ENCODE measurements around the gene VSTM2L.
"Not testable (repeated sequence)": the region's sequence is repeated elsewhere in the genome, so short reads cannot be mapped to it uniquely, and the experiment has no call there.

Gene VSTM2L, protein sequence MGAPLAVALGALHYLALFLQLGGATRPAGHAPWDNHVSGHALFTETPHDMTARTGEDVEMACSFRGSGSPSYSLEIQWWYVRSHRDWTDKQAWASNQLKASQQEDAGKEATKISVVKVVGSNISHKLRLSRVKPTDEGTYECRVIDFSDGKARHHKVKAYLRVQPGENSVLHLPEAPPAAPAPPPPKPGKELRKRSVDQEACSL

DNA sequence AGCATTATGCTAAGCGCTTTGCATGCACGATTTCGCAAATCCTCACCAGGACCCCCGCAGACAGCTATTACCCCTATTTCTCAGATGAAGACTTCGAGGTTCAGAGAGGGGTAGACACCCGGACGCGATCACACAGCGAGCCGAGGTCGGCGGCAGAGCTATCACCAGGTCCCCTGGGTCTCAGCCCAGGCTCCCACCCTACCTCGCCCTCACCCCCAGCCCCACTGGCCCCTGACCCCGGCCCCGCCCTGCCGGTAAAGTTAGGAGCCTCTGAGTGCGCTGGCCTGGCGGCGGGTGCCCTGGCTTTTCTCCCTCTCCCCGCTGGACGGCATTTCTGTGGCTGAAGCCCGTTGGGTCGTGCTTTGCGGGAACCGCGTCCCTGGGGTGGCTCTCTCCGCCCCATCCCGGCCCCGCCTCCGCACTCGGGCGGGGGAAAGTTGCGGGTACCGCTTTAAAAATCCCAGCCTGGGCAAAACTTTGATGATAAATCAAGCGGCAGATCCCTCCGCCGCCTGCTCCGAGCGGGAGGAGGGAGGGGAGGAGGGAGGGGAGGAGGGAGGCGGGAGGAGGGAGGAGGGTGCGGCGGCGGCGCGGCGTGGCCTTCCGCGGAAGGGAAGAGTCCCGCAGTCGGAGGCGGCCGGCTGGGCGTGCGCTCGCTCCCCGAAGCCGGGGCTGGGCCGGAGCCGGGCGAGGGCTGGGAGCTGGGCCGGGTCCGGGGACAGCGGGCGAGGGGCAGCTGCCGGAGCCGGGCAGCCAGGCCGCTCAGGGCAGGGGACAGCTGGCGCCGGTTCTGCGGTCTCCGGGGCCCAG is at the start of gene VSTM2L:
TSS of gene VSTM2L (plus strand) at position 624 of the 810 bp plus-strand sequence. CDS start 224 bp downstream, outside the sequence.
- H3K4me3 ChIP-seq (ENCODE audit: low read depth, low read length): peak within 1 kb of the TSS; percentile 54
- TF ChIP-seq, protein P1, sequence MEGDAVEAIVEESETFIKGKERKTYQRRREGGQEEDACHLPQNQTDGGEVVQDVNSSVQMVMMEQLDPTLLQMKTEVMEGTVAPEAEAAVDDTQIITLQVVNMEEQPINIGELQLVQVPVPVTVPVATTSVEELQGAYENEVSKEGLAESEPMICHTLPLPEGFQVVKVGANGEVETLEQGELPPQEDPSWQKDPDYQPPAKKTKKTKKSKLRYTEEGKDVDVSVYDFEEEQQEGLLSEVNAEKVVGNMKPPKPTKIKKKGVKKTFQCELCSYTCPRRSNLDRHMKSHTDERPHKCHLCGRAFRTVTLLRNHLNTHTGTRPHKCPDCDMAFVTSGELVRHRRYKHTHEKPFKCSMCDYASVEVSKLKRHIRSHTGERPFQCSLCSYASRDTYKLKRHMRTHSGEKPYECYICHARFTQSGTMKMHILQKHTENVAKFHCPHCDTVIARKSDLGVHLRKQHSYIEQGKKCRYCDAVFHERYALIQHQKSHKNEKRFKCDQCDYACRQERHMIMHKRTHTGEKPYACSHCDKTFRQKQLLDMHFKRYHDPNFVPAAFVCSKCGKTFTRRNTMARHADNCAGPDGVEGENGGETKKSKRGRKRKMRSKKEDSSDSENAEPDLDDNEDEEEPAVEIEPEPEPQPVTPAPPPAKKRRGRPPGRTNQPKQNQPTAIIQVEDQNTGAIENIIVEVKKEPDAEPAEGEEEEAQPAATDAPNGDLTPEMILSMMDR (IDR thresholded peaks at IDR 0.05; ENCODE audit: borderline replicate concordance, insufficient read depth, low read depth, low read length): no peak

DNA sequence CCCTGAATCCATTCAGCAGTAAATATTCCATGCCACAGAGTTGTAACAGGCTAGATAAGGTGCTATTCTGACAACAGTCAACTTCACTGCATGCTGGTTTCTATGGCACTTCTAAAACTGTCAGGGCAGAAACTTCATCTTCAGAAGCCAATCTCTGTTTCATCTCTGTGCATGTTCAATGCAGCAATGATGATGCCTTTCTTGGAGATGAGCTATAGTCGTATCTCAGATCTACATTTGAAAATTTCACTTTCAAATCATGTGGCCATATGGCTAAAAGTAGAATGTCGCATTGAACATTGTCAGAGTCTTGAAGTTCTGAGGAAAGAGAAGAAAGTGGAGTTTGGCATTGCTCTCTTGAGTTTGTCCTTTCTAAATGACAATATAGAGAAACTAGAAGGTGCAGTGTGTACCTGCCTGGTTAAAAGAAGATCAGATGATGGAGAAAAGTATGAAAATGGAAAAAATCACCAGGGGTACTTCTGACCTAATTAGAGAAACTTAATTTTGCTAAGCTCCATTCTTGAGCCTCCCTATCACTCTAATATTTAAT is 49.0 kb upstream of the VSTM2L start:
- no peak overlapping the region for H3K4me3 ChIP-seq (ENCODE audit: low read depth, low read length)
- TF ChIP-seq, protein P1 (IDR thresholded peaks at IDR 0.05; ENCODE audit: borderline replicate concordance, insufficient read depth, low read depth, low read length): no peak

DNA sequence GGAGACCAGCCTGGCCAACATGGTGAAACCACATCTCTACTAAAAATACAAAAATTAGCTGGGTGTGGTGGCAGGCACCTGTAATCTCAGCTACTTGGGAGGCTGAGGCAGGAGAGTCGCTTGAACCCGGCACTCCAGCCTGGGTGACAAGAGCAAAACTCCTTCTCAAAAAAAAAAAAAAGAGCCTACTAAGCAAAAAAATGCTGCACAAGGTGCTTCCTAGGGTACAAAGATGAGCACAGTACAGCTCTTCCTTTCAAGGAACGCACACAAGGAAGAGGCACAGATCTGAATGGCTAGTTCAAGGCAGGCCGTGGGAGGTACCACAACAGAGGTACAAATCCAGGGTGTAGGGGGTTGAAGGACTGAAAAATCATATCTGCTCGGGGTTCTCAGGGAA is 46.9 kb upstream of the VSTM2L start:
- not testable (repeated sequence) for H3K4me3 ChIP-seq (ENCODE audit: low read depth, low read length)

DNA sequence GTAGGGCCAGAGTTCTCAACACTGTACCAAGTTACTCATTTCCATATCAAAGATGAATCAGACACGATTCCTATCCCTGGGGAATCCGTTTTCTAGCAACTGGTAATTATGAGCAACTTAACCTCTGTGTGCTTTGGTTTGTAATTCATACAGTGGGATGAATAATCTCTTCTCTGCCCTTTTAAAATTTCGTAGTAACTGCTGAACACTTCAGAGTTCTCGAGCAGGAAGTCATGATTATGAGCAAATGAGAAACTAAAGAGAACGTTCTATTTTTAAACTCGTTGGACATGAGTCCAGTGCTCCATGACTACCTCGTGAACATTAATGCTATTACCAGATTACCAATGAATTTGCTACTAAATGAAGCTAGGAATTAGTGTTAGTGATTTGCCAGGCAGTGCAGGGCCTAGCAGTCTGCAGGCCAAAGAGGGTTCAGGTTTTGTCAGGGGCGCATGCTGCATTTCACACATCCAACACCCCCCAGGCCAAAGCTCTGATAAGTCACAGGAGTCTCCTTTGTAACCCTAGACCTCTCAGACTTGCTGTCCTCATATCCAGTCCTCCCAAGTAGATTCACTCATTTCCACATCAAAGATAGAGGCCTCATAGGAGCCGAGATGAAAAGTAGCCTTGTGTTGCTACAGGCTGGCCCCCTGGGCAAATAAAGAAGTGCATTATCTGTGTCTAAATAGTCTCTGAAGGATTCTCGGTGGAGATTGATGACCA is 45.8 kb upstream of the VSTM2L start:
- TF ChIP-seq, protein P1 (IDR thresholded peaks at IDR 0.05; ENCODE audit: borderline replicate concordance, insufficient read depth, low read depth, low read length): no peak

DNA sequence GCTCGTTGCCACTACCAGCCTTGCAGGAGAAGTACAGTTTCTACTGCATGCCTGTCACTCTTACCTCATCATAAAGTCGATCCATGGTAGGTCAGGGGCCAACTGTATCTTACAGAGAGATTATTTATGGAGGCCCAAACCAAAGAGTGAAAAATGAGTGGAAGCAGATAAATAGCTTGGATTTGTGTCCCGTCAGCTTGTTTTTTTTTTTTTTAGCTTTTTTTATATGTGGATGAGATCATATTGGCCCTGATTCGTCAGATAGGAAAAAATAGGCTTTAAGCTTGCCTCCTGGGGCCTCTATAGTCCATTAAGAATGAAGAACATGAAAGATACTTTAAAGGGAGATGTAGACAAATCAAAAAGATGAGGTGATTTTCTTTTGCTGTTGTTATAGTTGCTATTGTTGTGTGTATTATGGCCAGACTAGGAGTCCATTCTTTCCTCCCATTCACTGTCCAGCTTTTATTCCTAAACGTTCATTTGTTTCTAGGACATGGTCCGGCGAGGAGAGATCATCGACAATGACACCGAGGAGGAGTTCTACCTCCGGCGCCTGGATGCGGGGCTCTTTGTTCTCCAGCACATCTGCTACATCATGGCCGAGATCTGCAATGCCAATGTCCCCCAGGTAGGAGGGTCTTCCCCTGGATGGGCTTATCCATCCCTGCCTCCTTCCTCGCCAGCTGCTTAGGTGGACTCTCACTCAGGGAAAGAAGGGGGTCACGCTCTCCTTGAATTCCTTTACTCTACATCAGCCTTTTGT is 43.3 kb upstream of the VSTM2L start:
- TF ChIP-seq, protein P1 (IDR thresholded peaks at IDR 0.05; ENCODE audit: borderline replicate concordance, insufficient read depth, low read depth, low read length): no peak
- no peak overlapping the region for H3K4me3 ChIP-seq (ENCODE audit: low read depth, low read length)

More for the DNA sequence above, 45.8 kb upstream of the VSTM2L start:
- H3K4me3 ChIP-seq (ENCODE audit: low read depth, low read length): no peak overlapping the region

DNA sequence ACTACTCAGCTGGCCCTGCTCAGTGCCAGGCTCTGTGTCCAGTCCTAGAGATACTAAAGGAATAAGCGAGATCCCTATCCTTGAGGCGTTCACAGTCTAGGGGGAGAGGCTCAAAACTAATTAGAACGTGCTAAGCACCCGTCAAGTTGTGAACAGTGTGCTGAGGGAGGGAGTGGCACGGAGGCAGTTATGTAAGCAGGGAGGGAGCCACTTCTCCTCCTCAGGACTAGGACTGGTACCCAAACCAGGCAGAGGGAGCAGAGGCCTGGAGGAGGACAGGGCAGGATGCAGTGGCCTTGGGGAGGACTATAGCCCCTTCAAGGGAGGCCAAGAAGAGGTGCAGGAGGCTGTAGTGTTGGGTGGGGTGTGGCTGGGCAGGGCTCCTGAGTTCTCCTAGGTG is 39.6 kb upstream of the VSTM2L start:
- H3K4me3 ChIP-seq (ENCODE audit: low read depth, low read length): no peak overlapping the region
- TF ChIP-seq, protein P1 (IDR thresholded peaks at IDR 0.05; ENCODE audit: borderline replicate concordance, insufficient read depth, low read depth, low read length): no peak

DNA sequence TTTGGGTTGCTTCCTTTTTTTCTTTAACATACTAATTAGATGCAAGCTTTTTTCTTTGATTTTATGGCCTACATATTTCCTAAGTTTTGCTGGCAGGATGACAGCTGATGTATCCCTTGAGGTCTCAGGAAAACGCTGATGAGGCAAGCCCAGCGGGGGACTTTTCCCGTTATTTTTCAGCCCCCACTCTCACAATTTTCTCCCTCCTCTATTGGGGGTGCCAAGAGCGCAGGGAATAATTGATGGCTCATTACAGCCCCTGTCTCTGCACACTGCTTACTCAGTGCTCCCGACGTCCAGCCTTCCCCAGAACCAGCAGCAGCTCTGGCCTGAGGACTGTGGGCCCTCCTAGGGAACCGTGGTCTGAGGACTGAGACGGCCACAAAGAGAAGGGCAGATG is 38.6 kb upstream of the VSTM2L start:
- no peak overlapping the region for H3K4me3 ChIP-seq (ENCODE audit: low read depth, low read length)
- TF ChIP-seq, protein P1 (IDR thresholded peaks at IDR 0.05; ENCODE audit: borderline replicate concordance, insufficient read depth, low read depth, low read length): no peak
